H1 (cell line): ENCODE results near the gene WDR27. TPM values are rescaled to one million over a fixed set of nuclear protein-coding genes. Genes with fewer than 3 reads are reported as not detected.

Experiments
- ASH2L ChIP-seq: fragments of 200-600, 300-600 bp; sonication (generic); IDR thresholded peaks from one replicate; pipeline ENCODE4 v1.7.1; 2017; ENCODE audit warnings: low read length
- ATF2 ChIP-seq: IDR thresholded peaks from 2 replicates; pipeline ENCODE4 v1.6.1; 2012; ENCODE audit warnings: low read length, inconsistent platforms
- BRCA1 ChIP-seq: IDR thresholded peaks from 2 replicates; pipeline ENCODE4 v1.6.1; 2012; ENCODE audit warnings: low read depth, low read length, improper control_type of control experiment
- CEBPB ChIP-seq: IDR thresholded peaks from 2 replicates; pipeline ENCODE4 v1.6.1; 2012; ENCODE audit warnings: low read depth, low read length
- CREB1 ChIP-seq: IDR thresholded peaks from 2 replicates; pipeline ENCODE4 v1.6.1; 2012; ENCODE audit warnings: inconsistent platforms
- HDAC2 ChIP-seq, 2 experiments: fragments of 300-600 bp in 1 of 2; sonication (generic) in 1 of 2; IDR thresholded peaks; 2 replicates each; pipeline ENCODE4 v1.6.1; 2011 to 2012; ENCODE audit warnings: low read depth in 2 of 2, low read length in 2 of 2, mild to moderate bottlenecking in 2 of 2, moderate library complexity in 2 of 2, borderline replicate concordance in 1 of 2, inconsistent platforms in 1 of 2
- JUND ChIP-seq: IDR thresholded peaks from 2 replicates; pipeline ENCODE4 v1.6.1; 2011; ENCODE audit warnings: mild to moderate bottlenecking, improper control_type of control experiment, low read length
- KDM4A ChIP-seq: IDR thresholded peaks from one replicate; pipeline ENCODE4 v1.7.1; 2012; ENCODE audit warnings: low read depth, mild to moderate bottlenecking, moderate library complexity, low read length, inconsistent platforms; ENCODE audit not compliant: severe bottlenecking
- MAFK ChIP-seq: IDR thresholded peaks from 2 replicates; pipeline ENCODE4 v1.6.1; 2012; ENCODE audit warnings: low read depth, mild to moderate bottlenecking, improper control_type of control experiment, low read length
- polyA plus RNA-seq, 7 experiments: library from polyadenylated mRNA; depleted of rRNA in 3 of 7; stranded (reverse) in 5 of 7; unstranded in 2 of 7; fragments of >200 nt in 5 of 7; fragments of 200-250 nt in 2 of 7; gene quantifications; 1 replicate in 5 of 7; 2 replicates in 1 of 7; 4 replicates in 1 of 7; pipeline versions ENCODE4 v1.2.1 to v1.2.3, GENCODE V29; 2011 to 2013; ENCODE audit warnings: missing spikeins in 2 of 7, mixed read lengths in 2 of 7
- total RNA-seq: library from RNA; stranded (reverse); fragmentation: NEBNext Ultra II Directional; extraction: Animal tissue kit (Norgen Biotek cat#: 25700); gene quantifications from 2 replicates; pipeline ENCODE4 v1.2.1, GENCODE V29; 2021

WDR27 gene
- total and polyA plus RNA-seq, 2 of the 8 experiments (the other 6 are each of a cell fraction or from before 2014, with no cell fraction given), result 53.6 to 68.6 TPM

GRCh38 chr6:169571123-169571962, 130.5 kb downstream of the WDR27 start (continued):
- TF ChIP-seq HDAC2 (IDR thresholded peaks at IDR 0.05; ENCODE audit: borderline replicate concordance in 1 of 2, low read depth in 2 of 2, low read length in 2 of 2) (no peak), CEBPB (no peak), CREB1 (no peak), JUND (no peak), MAFK (no peak), KDM4A (no peak), BRCA1 (no peak), ATF2 (no peak), ASH2L (no peak)
